ENCODE data around the gene GFI1B.
"Not testable (repeated sequence)": the region's sequence is repeated elsewhere in the genome, so short reads cannot be mapped to it uniquely, and the experiment has no call there.

The GFI1B gene

GRCh38 chr9:132978451-132979131 lies at the start of gene GFI1B:
GFI1B (plus strand) TSS chr9:132978694; CDS start chr9:132986679, 7,985 bp downstream.
- peak; percentile 29 for DNase-seq

GRCh38 chr9:132931178-132931735 lies 47.2 kb upstream of the GFI1B start:
- DNase-seq = no peak

DNA sequence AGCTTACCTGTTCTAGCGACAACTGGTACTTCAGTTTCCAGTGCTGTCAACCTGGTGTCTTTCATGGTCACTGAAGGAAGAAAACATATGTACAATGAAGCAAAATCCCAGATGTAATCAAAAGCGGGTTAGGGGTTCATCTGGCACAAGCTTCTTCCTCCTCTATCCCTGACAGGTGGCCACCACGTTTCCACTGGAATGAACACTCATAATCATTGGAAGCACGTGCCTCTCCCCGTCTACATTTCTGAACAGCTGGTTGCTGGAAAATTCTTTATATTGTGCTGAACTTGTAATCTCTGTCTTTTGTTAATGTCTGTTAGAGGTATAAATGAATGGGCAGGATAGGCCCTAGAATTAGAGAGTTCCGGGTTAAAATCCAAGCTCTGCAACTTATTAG lies 43.5 kb upstream of the GFI1B start:
- DNase-seq = no peak

DNA sequence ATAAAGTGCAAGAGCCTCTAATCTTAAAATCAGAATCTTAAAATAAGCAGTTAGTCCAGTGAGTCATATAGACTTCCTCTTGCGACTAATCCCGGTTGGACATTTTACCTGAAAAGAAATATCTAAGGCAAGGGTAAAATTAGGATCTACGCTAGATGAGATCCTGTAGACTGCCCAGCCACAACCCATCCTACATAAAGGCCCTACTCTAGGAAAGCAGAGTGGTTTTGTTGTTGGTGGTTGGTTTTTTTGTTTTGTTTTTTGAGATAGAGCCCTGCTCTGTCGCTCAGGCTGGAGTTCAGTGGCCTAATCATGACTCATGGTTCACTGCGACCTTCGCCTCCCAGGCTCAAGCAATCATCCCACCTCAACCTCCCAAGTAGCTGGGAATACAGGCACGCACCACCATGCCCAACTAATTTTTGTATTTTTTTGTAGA lies 41.0 kb upstream of the GFI1B start:
- DNase-seq = no peak

DNA sequence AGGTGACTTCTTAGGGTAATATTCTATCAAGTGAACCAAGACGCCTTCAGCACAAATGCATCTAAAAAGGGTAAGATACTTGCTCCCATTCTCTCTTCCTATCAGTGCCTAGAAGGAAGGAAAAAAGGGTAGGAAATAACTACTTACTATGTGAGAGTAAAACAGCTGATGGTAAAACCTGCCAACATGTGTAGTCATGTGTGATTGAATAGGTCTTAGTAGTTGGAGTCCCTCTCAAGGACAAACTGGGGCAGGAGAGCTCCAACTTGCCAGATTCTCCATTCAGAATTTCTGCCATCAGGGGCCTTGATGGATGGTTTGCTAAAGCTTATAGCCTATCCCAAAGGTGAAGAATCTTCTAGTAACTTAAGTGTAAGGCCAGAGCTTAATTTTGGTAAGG lies 39.3 kb upstream of the GFI1B start:
- DNase-seq = no peak

DNA sequence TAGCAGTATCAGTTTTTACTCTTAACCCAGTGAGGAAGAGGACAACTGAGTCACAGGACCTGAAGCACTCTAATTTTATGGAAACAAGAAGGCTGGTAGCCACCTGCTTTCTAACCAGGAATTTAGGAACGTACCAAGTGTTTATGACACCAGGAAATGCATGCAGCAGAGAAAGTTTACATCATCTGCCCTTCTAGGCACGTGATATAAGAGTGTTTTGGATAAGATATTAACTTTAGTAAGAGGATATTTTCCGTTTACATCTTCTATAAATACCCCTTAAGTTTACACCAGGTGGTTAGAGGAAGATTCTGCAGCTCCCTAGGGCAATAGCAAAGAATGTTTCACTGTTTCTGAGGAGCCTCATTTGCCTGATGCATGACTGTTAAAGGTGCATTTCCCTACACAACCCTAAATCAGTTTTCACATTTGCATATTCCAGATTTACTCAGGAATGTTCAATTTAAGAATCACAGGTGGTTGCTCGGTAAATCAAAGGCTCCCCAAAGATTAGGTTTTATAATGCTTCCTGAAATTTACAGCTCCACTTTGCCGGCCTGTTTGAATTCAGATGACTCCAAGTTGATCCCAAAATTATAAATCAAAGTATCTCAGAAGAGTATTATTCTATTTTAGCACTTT lies 35.8 kb upstream of the GFI1B start:
- no peak for DNase-seq

DNA sequence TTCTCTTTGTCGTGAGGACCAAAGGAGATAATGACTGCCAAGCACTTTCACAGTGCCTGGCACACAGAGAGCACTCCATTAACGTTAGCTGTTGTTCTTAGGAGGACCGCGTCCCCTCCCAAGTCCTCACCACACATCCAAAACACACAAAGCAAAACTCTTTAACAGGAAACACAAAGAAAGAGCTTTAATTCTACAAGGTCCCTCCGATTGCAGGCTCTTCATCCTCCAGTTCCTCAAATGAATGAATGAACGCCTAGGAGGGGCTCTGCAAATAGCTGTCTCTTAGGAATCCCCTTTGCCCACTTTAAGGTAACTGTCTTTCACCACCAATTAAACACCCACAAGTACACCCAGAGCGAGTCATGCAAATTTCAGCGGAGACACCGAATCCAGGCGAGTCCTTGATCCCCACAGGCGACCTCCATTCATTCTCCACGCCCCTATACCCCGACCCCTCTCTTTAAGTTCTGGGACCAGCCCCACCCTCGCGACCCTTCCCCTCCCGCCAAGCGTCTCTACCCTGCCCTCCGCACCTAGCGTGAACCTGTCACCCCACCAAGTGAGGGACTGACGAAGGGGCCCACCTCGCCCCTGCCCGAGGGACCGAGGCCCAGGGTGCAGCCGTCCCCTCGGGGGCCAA lies 34.7 kb upstream of the GFI1B start:
- peak; percentile 37 for DNase-seq

DNA sequence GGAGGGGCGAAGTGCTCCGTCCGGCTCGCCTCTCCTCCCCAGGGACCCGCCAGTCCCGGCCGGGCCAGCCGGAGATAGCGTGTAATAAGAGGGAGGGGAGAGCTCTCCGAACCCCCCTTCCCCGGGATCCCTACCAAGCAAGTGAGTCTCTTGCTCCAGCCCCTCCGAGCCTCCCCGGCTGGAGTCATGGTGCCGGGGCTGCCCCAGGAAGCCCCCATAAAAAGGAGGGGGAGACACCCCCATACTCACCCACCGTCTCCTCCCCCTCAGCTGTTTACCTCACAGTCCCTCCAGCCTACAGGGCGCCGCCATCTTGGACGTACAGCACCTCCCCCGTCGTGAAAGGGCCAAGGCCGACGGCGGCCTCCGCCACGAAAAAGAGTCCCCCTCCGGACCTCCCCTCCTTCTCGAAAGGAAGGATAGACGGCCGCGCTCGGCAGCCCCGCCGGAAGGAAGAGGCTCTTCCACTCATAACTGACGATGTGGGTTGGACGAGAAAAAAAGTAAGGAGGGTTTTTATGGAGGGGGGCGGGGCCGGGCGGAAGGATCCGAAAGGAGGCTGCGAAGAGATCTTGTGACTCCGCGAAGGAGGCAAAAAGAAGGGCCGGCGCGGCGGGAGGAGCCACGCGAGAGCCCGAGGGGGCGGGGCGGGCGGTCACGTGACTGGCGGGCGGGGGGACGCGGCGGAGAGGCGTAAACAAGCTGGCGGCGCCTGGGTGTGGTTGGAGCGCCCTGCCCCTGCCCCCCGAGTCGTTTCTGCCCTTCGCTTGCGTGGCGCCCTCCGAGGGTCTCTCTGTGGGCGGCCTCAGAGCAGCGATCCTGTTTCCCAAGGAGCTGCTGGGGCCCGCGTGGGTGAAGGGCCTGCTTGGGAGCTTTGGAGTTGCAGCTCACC lies 34.0 kb upstream of the GFI1B start, which contains the start of gene TSC1:
Gene TSC1, minus strand, starts transcription at position 323 of the 892 bp plus-strand sequence. CDS start 15,744 bp downstream, outside the sequence.
- peak; percentile 98 for DNase-seq

DNA sequence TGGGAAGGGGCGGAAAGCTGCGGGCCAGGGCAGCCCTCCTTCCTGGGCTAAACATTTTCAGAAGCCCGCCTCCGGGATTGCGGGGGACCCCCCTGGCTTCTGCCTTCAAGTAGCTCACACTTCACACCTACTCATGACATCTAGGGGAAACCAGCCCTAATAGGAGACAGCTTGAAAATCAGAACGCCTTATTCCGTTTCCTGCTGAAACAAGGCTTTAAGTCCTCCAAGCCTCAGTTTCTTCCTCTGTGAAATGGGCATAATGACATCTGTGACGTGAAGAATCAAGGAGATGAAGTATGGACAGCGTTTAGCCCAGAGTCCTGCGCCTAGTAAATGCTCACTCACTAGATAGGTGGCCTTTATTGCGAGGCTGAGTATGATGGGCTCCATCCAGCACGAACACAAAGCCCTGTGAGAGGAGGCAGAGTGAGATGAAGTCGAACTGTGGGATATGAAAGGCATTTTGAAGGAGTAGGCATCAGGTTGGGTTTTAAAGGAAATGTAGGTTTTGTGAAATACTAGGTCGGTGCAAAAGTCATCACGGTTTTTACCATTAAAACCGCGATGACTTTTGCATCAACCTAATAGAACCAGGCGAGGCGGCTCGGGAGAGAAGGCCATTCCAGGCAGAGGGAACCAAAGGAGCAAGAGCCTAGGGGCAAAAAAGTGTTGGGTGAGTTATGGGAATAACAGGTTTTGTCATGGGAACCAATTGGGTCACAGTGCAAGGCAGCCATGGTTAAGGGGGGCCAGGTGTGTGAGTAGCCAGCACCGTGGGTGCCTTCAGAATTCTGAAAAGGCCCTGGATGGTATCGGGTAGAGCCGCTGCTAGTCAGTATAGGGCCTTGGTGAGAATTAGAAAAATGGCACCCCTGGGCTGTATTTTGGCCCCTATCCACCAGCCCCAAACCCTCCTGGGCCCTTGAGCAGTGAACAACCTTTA lies 33.0 kb upstream of the GFI1B start:
- DNase-seq = no peak

- no peak for DNase-seq
Observed at GRCh38 chr9:132946211-132946610, 32.3 kb upstream of the GFI1B start.

DNA sequence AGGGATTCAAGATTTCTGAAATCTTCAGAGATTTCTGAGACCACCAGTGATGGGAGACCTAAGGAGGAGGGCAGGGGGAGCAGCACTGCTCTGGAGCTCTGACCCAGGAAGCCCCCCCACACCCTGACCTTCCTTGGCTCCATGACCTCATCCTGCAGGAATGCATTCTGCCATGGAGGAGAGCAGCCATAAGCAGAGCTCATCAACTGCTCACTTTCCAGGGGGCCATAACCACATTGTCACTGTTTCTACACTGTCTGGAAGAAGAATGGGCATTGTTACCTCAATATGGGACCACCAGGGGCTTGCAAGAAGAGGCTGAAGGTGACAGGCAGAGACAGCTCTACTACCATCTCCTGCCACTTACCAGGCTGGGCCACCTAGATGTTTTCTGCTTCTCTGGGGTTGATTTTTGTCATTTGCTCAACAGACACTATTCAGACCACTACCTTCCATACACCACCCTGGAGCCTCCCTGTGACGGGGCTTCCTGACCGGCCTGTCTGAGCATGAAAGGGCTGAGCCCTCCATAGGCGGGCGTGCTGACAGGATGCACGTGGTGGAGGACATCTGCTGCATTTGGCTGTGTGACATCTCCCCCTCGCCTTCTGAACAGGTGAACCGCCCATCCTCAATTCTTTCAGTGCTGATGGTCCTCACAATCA lies 31.7 kb upstream of the GFI1B start:
- no peak for DNase-seq

DNA sequence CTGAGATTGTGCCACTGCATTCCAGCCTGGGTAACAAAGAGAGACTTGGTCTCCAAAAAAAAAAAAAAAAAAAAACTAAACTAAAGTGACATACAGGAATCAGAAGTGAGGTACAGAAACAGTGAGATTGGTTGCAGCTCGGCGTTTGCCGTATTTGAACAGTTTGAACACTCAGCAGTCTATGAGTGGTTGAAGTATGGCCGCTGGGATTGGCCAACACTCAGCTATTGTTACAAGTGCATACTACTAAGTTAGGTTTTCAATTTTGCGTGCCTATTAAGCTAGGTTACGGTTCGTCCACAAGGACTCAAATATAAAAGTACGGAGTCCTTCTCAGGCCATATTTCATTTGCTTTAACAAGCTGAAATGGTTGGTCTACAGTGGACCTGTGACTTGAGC lies 30.7 kb upstream of the GFI1B start:
- DNase-seq = no peak

- DNase-seq = no peak
Observed at GRCh38 chr9:132948482-132949050, 29.9 kb upstream of the GFI1B start.

- no peak for DNase-seq
Observed at GRCh38 chr9:132949709-132950108, 28.8 kb upstream of the GFI1B start.

GRCh38 chr9:132955123-132955522 lies 23.4 kb upstream of the GFI1B start:
- DNase-seq = no peak

- no peak for DNase-seq
Observed at GRCh38 chr9:132955768-132956167, 22.7 kb upstream of the GFI1B start.

GRCh38 chr9:132957805-132958204 lies 20.7 kb upstream of the GFI1B start:
- no peak for DNase-seq

GRCh38 chr9:132961002-132961401 lies 17.5 kb upstream of the GFI1B start:
- DNase-seq = no peak

DNA sequence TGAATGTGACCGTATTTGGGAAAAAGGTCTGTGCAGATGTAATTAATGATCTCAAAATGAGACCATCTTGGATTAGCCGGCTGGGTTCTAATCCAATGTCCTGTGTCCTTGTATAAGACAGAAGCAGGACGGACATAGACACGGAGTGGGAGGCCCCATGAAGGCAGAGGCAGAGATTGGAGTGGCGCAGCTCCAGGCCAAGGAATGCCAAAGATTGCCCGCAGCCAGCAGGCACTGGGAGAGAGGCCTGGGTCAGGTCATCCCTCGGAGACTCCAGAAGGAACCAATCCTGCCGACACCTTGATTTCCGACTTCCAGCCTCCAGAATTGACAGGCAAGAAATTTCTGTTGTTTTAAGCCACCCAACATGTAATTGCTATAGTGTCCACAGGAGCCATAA lies 13.0 kb upstream of the GFI1B start:
- no peak for DNase-seq

- DNase-seq = not testable (repeated sequence)
Observed at GRCh38 chr9:132967908-132968307, 10.6 kb upstream of the GFI1B start.

DNA sequence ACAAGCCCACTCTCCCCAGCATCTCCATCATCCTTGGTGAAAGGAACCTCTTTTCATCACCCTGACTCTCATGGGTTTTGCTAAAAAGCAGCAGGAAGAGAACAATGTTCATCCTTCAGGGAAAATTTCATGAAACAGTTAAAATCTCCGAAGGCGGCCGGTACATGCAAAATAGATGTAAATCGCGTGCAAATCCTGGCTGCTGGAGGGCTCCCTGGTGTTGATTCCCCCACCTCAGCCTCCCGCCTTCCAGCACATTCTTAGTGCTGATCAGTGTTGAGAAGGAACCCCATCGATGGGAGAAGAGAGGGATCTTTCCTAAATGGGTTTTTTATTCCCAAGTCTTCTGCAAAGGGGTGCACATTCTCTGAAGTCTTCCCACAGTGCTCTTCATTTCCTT lies 8.7 kb upstream of the GFI1B start:
- DNase-seq = no peak

Measured in NCI-H69 (cell line).